Urinary bladder (tissue), 4 donors: ENCODE measurements around the gene HNF1A. TPM values are rescaled to one million over a fixed set of nuclear protein-coding genes. Genes with fewer than 3 reads are reported as not detected.
A peak's percentile ranks its signal among the peaks of the same experiment; 100 is the strongest.

Experiments
- DNase-seq: peaks from one replicate; pipeline ENCODE4 v3.0.0-alpha.2; 2015; ENCODE audit errors: extremely low spot score
- H3K27ac ChIP-seq: one replicate; pipeline ENCODE4 v1.5.1; 2013; ENCODE audit warnings: low read depth, mild to moderate bottlenecking, moderate library complexity
- H3K36me3 ChIP-seq: one replicate; pipeline ENCODE4 v1.6.1; 2013; ENCODE audit warnings: mild to moderate bottlenecking, moderate library complexity; ENCODE audit not compliant: insufficient read depth
- H3K4me1 ChIP-seq: one replicate; pipeline ENCODE4 v1.6.1; 2013; ENCODE audit warnings: mild to moderate bottlenecking, moderate library complexity; ENCODE audit not compliant: insufficient read depth
- H3K4me3 ChIP-seq: one replicate; pipeline ENCODE4 v1.5.1; 2013; ENCODE audit warnings: low read depth, low read length
- WGBS: extraction: QIAGEN DNeasy Blood & Tissue Kit; methylation state at CpG from one replicate; pipeline ENCODE4 v1.1.7; 2013; 5-methylcytosine and 5-hydroxymethylcytosine counted together
- polyA plus RNA-seq: library from polyadenylated mRNA; stranded (reverse); fragments of 200-250 nt; gene quantifications from one replicate; pipeline ENCODE4 v1.2.3, GENCODE V29; 2013
- total RNA-seq: library from RNA; depleted of rRNA; stranded (reverse); fragments of >200 nt; gene quantifications from one replicate; pipeline ENCODE4 v1.2.3, GENCODE V29; 2014
- donor health status: healthy with polysubstance abuse.
- donor health status: healthy.

HNF1A gene, protein sequence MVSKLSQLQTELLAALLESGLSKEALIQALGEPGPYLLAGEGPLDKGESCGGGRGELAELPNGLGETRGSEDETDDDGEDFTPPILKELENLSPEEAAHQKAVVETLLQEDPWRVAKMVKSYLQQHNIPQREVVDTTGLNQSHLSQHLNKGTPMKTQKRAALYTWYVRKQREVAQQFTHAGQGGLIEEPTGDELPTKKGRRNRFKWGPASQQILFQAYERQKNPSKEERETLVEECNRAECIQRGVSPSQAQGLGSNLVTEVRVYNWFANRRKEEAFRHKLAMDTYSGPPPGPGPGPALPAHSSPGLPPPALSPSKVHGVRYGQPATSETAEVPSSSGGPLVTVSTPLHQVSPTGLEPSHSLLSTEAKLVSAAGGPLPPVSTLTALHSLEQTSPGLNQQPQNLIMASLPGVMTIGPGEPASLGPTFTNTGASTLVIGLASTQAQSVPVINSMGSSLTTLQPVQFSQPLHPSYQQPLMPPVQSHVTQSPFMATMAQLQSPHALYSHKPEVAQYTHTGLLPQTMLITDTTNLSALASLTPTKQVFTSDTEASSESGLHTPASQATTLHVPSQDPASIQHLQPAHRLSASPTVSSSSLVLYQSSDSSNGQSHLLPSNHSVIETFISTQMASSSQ
- total RNA-seq: not detected
- 0.18 TPM for polyA plus RNA-seq

DNA sequence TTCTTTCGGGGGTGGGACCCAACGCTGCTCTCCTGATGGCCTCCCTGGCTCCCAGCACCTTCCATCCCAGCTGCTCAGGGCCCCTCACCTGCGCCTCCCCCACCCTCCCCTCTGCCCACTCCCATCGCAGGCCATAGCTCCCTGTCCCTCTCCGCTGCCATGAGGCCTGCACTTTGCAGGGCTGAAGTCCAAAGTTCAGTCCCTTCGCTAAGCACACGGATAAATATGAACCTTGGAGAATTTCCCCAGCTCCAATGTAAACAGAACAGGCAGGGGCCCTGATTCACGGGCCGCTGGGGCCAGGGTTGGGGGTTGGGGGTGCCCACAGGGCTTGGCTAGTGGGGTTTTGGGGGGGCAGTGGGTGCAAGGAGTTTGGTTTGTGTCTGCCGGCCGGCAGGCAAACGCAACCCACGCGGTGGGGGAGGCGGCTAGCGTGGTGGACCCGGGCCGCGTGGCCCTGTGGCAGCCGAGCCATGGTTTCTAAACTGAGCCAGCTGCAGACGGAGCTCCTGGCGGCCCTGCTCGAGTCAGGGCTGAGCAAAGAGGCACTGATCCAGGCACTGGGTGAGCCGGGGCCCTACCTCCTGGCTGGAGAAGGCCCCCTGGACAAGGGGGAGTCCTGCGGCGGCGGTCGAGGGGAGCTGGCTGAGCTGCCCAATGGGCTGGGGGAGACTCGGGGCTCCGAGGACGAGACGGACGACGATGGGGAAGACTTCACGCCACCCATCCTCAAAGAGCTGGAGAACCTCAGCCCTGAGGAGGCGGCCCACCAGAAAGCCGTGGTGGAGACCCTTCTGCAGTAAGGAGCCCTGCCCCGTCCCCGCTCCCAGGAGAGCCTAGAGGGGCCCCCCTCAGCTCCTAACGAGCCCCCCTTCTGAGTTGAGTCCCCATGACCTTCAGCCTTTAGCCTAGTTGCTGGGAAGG, at the start of gene HNF1A:
Gene HNF1A (plus strand): TSS at position 248 of the 924 bp plus-strand sequence. CDS start 226 bp downstream, at position 474.
- no peak for DNase-seq
- no peaks in the 10 kb centered on the region for H3K36me3 ChIP-seq
- H3K4me3 ChIP-seq: no peak within 1 kb of the TSS
- no peak within 1 kb of the TSS for H3K27ac ChIP-seq
- WGBS: 65% methylated on average over 40 of the region's 40 CpGs
- H3K4me1 ChIP-seq: no peaks in the 10 kb centered on the region

- 56% methylated on average over 13 of the region's 13 CpGs for WGBS
Measured at GRCh38 chr12:120928864-120929652, 49.3 kb upstream of the HNF1A start.

DNA sequence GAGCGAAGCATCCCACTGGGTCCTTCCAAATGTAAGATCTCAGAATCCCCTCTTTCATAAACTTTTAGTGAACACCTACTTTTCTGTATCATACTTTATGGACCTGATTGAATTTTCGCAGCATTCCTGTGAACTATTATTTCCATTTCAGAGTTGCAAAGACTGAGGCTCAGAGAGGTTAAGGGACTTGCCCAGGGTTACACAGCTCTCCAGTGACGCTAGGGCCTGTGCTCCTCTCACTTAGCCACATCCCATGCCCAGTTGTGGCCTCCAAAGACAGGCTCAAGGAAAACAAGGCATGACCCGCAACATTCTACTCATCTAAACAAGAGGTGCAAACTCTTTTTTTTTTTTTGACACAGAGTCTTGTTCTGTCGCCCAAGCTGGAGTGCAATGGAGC, 48.3 kb upstream of the HNF1A start:
- WGBS: 90% methylated on average over 5 of the region's 5 CpGs

More at GRCh38 chr12:120928864-120929652, 49.3 kb upstream of the HNF1A start:
- H3K4me1 ChIP-seq: no peaks in the 10 kb centered on the region
- no peak overlapping the region for H3K4me3 ChIP-seq
- DNase-seq: peak; percentile 62
- H3K36me3 ChIP-seq: no peaks in the 10 kb centered on the region
- no peak overlapping the region for H3K27ac ChIP-seq

DNA sequence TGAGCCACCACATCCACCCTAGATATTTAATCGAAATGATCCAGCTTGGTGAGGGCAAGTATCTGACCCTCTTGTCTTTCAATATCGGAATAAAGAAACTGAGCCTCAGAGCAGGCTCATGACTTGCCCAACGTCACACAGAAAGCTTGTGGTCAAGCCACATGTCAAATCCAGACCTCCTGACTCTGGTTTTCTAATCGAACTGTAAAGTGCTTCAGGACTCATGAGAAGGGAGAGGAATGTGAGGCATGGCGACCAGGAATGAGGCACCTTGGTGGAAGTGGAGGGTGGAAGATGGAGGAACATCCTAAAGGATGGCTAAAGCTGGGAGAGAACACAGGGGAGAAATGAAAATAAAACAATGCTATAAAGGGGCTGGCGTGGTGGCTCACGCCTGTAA, 46.3 kb upstream of the HNF1A start:
- no peak overlapping the region for H3K27ac ChIP-seq
- WGBS: 86% methylated on average over 7 of the region's 7 CpGs
- no peaks in the 10 kb centered on the region for H3K36me3 ChIP-seq
- no peak overlapping the region for H3K4me3 ChIP-seq
- H3K4me1 ChIP-seq: no peaks in the 10 kb centered on the region
- DNase-seq: no peak

More for the DNA sequence above, 48.3 kb upstream of the HNF1A start:
- Histone ChIP-seq H3K36me3 (no peaks in the 10 kb centered on the region), H3K4me3 (no peak overlapping the region), H3K27ac (no peak overlapping the region), H3K4me1 (no peaks in the 10 kb centered on the region)
- no peak for DNase-seq

DNA sequence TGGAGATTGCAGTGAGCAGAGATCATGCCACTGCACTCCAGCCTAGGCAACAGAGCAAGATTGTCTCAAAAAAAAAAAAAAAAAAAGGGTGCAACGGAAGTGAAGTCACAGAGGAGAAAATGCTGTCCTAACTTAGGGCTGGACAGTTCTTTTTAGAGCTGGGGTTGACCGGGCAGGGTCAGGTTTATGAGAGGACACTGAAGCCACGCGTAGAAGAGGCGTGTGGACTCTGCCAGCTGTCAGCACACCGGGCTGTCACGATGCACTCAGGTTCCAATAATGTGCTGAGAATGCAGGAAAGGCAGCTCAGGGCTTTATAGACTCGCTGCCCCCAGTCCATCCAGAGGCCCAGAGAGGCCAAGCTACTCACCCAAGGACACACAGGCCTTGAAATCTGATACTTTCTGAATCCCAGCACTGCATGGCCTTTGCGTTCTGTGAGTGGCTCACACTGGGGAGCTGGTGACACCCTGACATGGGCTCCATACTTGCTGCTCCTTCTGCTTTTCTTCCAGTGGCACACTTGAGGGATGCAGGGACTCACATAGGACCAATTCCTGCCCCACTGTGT, 45.3 kb upstream of the HNF1A start:
- no peaks in the 10 kb centered on the region for H3K36me3 ChIP-seq
- no peak overlapping the region for H3K27ac ChIP-seq
- no peak for DNase-seq
- WGBS: 64% methylated on average over 9 of the region's 9 CpGs
- no peak overlapping the region for H3K4me3 ChIP-seq
- no peaks in the 10 kb centered on the region for H3K4me1 ChIP-seq

GRCh38 chr12:120933786-120934185, 44.6 kb upstream of the HNF1A start:
- Histone ChIP-seq H3K4me3 (no peak overlapping the region), H3K4me1 (no peaks in the 10 kb centered on the region), H3K36me3 (no peaks in the 10 kb centered on the region), H3K27ac (no peak overlapping the region)
- 84% methylated on average over 6 of the region's 6 CpGs for WGBS
- DNase-seq: no peak

DNA sequence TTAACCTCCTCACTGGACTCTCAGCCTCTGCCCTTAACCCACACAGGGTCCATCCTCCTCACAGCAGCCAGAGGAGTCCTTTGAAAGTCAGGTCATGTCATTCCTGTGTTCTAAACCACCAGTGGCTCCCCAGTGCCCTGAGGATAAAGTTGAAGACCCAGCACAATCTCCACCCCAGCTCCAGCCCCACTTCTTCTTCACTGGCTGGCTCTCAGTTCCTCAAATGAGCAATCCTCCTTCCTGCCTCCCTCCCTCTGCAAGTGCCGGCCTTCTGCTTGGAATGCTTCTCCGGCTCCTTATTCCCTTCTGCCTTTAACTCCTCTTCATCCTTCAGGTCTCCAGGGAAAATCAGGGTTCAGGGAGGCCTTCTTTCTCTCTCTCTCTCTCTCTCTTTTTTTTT, 42.1 kb upstream of the HNF1A start:
- Histone ChIP-seq H3K27ac (no peak overlapping the region), H3K36me3 (no peaks in the 10 kb centered on the region), H3K4me3 (no peak overlapping the region), H3K4me1 (no peaks in the 10 kb centered on the region)
- no peak for DNase-seq
- 47% methylated on average over 2 of the region's 2 CpGs for WGBS

DNA sequence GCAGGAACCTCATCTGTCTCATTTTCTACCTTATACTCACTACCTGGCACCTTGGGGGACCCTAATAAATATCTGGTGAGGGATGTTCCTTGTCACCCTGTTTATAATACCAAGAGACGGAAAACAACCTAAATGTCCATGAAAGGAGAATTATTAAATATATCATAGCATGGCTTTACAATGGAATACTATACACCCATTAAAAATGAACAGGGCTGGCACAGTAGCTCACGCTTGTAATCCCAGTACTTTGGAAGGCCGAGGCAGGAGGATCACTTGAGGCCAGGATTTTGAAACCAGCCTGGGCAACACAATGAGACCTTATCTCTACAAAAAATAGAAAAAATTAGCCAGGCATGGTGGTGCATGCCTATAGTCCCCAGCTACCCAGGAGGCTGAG, 39.8 kb upstream of the HNF1A start:
- H3K4me3 ChIP-seq: no peak overlapping the region
- H3K27ac ChIP-seq: no peak overlapping the region
- 68% methylated on average over 3 of the region's 3 CpGs for WGBS
- no peaks in the 10 kb centered on the region for H3K36me3 ChIP-seq
- H3K4me1 ChIP-seq: no peaks in the 10 kb centered on the region
- DNase-seq: no peak

DNA sequence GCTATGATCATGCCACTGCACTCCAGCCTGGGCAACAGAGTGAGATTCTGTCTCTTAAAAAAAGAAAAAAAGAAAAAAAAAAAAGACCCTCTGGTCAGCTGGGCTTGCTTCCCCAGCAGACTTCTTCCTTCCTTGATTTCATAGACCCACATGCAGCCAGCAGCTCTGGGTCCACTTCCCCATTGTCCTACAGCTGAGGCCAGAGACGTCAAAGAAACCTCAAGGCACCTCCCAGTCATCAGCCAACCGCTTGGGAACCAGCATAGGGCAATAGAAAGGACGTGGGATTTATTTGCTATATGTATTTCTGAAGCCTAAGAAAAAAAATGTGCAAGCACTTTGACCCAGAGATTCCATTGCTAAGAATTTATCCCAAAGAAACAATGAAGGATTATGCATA, 38.8 kb upstream of the HNF1A start:
- Histone ChIP-seq H3K36me3 (no peaks in the 10 kb centered on the region), H3K4me3 (no peak overlapping the region), H3K27ac (no peak overlapping the region), H3K4me1 (no peaks in the 10 kb centered on the region)
- WGBS: 39% methylated on average over 3 of the region's 3 CpGs
- no peak for DNase-seq

- DNase-seq: no peak
- no peak overlapping the region for H3K4me3 ChIP-seq
- H3K4me1 ChIP-seq: no peaks in the 10 kb centered on the region
- WGBS: 76% methylated on average over 5 of the region's 5 CpGs
- no peaks in the 10 kb centered on the region for H3K36me3 ChIP-seq
- H3K27ac ChIP-seq: no peak overlapping the region
Measured at GRCh38 chr12:120940006-120940405, 38.3 kb upstream of the HNF1A start.

DNA sequence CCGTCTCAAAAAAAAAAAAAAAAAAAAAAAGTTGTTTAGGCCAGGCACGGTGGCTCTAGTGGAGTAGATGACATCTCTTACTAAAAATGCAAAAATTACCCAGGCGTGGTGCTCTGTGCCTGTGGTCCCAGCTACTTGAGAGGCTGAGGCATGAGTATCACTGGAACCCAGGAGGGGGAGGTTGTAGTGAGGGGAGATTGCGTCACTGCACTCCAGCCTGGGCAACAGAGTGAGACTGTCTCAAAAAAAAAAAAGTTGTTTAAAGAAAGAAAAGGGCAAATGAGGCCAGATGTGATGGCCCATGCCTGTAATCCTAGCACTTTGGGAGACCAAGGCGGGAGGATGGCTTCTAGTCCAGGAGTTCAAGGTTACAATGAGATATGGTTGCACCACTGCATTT, 37.5 kb upstream of the HNF1A start:
- 72% methylated on average over 5 of the region's 5 CpGs for WGBS
- H3K4me3 ChIP-seq: no peak overlapping the region
- no peaks in the 10 kb centered on the region for H3K4me1 ChIP-seq
- no peak overlapping the region for H3K27ac ChIP-seq
- no peak for DNase-seq
- no peaks in the 10 kb centered on the region for H3K36me3 ChIP-seq

GRCh38 chr12:120941412-120941811, 36.9 kb upstream of the HNF1A start:
- Histone ChIP-seq H3K36me3 (no peaks in the 10 kb centered on the region), H3K27ac (no peak overlapping the region), H3K4me1 (no peaks in the 10 kb centered on the region), H3K4me3 (no peak overlapping the region)
- no peak for DNase-seq
- WGBS: 89% methylated on average over 4 of the region's 4 CpGs
